Endothelial cell of umbilical vein (primary cell): ENCODE data around the gene TENT5C. TPM values are rescaled to one million over a fixed set of nuclear protein-coding genes. Genes with fewer than 3 reads are reported as not detected.

Experiments used
- BruUV-seq: library from RNA; stranded (reverse); fragments of 400-500 nt; replicated peaks from 2 replicates; lab custom pipeline; 2021; lab: Mats Ljungman, UMichigan
- CTCF ChIA-PET: fragments of 300-600, 350-600 bp; sonication (Branson Sonifier 250); formaldehyde crosslinking; loops from one replicate; lab custom pipeline; 2021; ENCODE audit warnings: antibody characterized with exemption, inconsistent platforms; lab: Charles Lee
- POLR2A ChIA-PET: fragments of 300-600, 350-600 bp; sonication (Branson Sonifier 250); formaldehyde crosslinking; loops from one replicate; lab custom pipeline; 2021; ENCODE audit warnings: antibody characterized with exemption, inconsistent platforms; lab: Charles Lee
- DNase-seq: peaks from one replicate; pipeline ENCODE4 v3.0.0-alpha.2; 2011; ENCODE audit warnings: low read depth, low spot score
- FAIRE-seq: peaks from 2 replicates; lab custom pipeline; 2011; peaks lifted over from hg19 to GRCh38; lab: Jason Lieb, UNC
- H2AFZ ChIP-seq: 2 replicates; pipeline ENCODE4 v1.6.0; 2012; ENCODE audit warnings: low read depth, low read length, control low read depth, inconsistent platforms
- H3K27ac ChIP-seq: 2 replicates; pipeline ENCODE4 v1.5.1; 2011; ENCODE audit warnings: low read depth, mild to moderate bottlenecking, control low read depth, low read length, moderate library complexity; ENCODE audit not compliant: insufficient read depth
- H3K27me3 ChIP-seq, 2 experiments: 2 replicates each; pipeline versions ENCODE4 v1.6.0 to v1.6.1; 2011; ENCODE audit warnings: low read length in 2 of 2, mixed read lengths in 1 of 2; ENCODE audit not compliant: control insufficient read depth in 2 of 2, insufficient read depth in 2 of 2
- H3K36me3 ChIP-seq, 2 experiments: 2 replicates in 1 of 2; 3 replicates in 1 of 2; pipeline ENCODE4 v1.5.1; 2011; ENCODE audit warnings: low read length in 2 of 2, mild to moderate bottlenecking in 1 of 2, moderate library complexity in 1 of 2; ENCODE audit not compliant: control insufficient read depth in 2 of 2, insufficient read depth in 2 of 2; ENCODE audit errors: extremely low read depth in 1 of 2
- H3K4me1 ChIP-seq: 3 replicates; pipeline ENCODE4 v1.5.1; 2011; ENCODE audit warnings: mild to moderate bottlenecking, low read length; ENCODE audit not compliant: control insufficient read depth, insufficient read depth; ENCODE audit errors: extremely low read depth
- H3K4me2 ChIP-seq: 2 replicates; pipeline ENCODE4 v1.6.1; 2011; ENCODE audit warnings: low read length, control low read depth, mixed read lengths; ENCODE audit not compliant: insufficient read depth
- H3K4me3 ChIP-seq, 3 experiments: fragments of 200-600 bp in 1 of 3; sonication (generic), shearing (Covaris generic) in 1 of 3; replicated peaks in 1 of 3; 2 replicates each; pipeline ENCODE4 v1.5.1; 2011 to 2016; ENCODE audit warnings: control low read depth in 3 of 3, low read length in 3 of 3, mild to moderate bottlenecking in 2 of 3, inconsistent platforms in 1 of 3, low read depth in 1 of 3, moderate library complexity in 1 of 3; ENCODE audit not compliant: insufficient read depth in 1 of 3
- H3K79me2 ChIP-seq: 2 replicates; pipeline ENCODE4 v1.6.0; 2012; ENCODE audit warnings: low read length, inconsistent platforms; ENCODE audit not compliant: control insufficient read depth, insufficient read depth
- H3K9ac ChIP-seq: replicated peaks from 2 replicates; pipeline ENCODE3; 2011; ENCODE audit warnings: low read length, control low read depth; ENCODE audit not compliant: insufficient read depth; ENCODE audit errors: extremely low read depth
- H3K9me1 ChIP-seq: replicated peaks from 3 replicates; pipeline ENCODE4 v1.6.0; 2011; ENCODE audit warnings: mild to moderate bottlenecking, low read length; ENCODE audit not compliant: control insufficient read depth, insufficient read depth; ENCODE audit errors: extremely low read depth
- H3K9me3 ChIP-seq: replicated peaks from 2 replicates; pipeline ENCODE4 v1.5.1; 2012; ENCODE audit warnings: low read length, inconsistent platforms; ENCODE audit not compliant: control insufficient read depth, insufficient read depth
- H4K20me1 ChIP-seq: replicated peaks from 2 replicates; pipeline ENCODE3; 2011; ENCODE audit warnings: mild to moderate bottlenecking, low read length; ENCODE audit not compliant: control insufficient read depth, insufficient read depth; ENCODE audit errors: extremely low read depth
- CTCF ChIP-seq, 2 donors: IDR thresholded peaks; 1 replicate in 1 of 2; 2 replicates in 1 of 2; pipeline ENCODE4 v1.5.1; 2011; ENCODE audit warnings: low read length in 2 of 2, mild to moderate bottlenecking in 2 of 2, moderate library complexity in 2 of 2, control low read depth in 1 of 2, inconsistent platforms in 1 of 2, low read depth in 1 of 2; ENCODE audit not compliant: insufficient read depth in 1 of 2; ENCODE audit errors: extremely low read depth in 1 of 2
- EZH2 ChIP-seq: IDR thresholded peaks from 2 replicates; pipeline ENCODE4 v1.6.1; 2012; ENCODE audit warnings: borderline replicate concordance, low read depth, mild to moderate bottlenecking, moderate library complexity, low read length, inconsistent platforms; ENCODE audit not compliant: severe bottlenecking
- GATA2 ChIP-seq: IDR thresholded peaks from 2 replicates; pipeline ENCODE4 v1.7.0; 2011; ENCODE audit warnings: low read depth, mild to moderate bottlenecking, moderate library complexity, mixed read lengths, low read length; ENCODE audit not compliant: insufficient read length, insufficient read depth
- JUN ChIP-seq: IDR thresholded peaks from 2 replicates; pipeline ENCODE4 v1.6.1; 2011; ENCODE audit warnings: borderline replicate concordance, low read depth; ENCODE audit not compliant: insufficient read length, insufficient read depth
- MYC ChIP-seq: IDR thresholded peaks from one replicate; pipeline ENCODE4 v1.6.1; 2011; ENCODE audit warnings: mild to moderate bottlenecking, low read depth, low read length
- POLR2A ChIP-seq: IDR thresholded peaks from 2 replicates; pipeline ENCODE4 v1.6.1; 2012; ENCODE audit warnings: low read depth, mild to moderate bottlenecking, control low read depth, low read length
- dilution Hi-C: fragments of 300-500 bp; cut with MboI; formaldehyde crosslinking; loops from one replicate; pipeline ENCODE4 v1.15.0; 2019; ENCODE audit warnings: low sequenced_read_pairs; ENCODE audit not compliant: extremely low pct_ligation_motif_present
- intact Hi-C: fragments of 100-400 bp; cut with micrococcal nuclease; formaldehyde crosslinking; loops from one replicate; pipeline ENCODE4 v1.10.0; 2022
- polyA plus RNA-seq, 4 experiments: library from polyadenylated mRNA; depleted of rRNA in 3 of 4; stranded (reverse) in 3 of 4; unstranded in 1 of 4; fragments of >200 nt; gene quantifications; 2 replicates each; pipeline versions ENCODE4 v1.2.1 to v1.2.3, GENCODE V29; 2011 to 2012; ENCODE audit warnings: missing spikeins in 1 of 4
- total RNA-seq: library from RNA; stranded (reverse); gene quantifications from 2 replicates; pipeline ENCODE4 v1.2.3, GENCODE V29; 2021

The TENT5C gene
- total and polyA plus RNA-seq, 2 donors (not counting 3 experiments of a cell fraction or from before 2014, with no cell fraction given), result 0.06 to 0.22 TPM

GRCh38 chr1:117636637-117637425 is 31.0 kb downstream of the TENT5C start:
- Histone ChIP-seq H3K27me3 (peaks cover 0 to 6% of the 10 kb centered on the region in 2 experiments), H3K27ac (no peak overlapping the region), H3K9me1 (no peaks in the 10 kb centered on the region), H3K36me3 (no peaks in the 10 kb centered on the region), H3K9ac (no peak overlapping the region), H4K20me1 (no peaks in the 10 kb centered on the region), H3K4me3 (no peak overlapping the region), H3K4me2 (no peak overlapping the region), H3K4me1 (no peaks in the 10 kb centered on the region), H3K9me3 (no peaks in the 10 kb centered on the region), H3K79me2 (no peaks in the 10 kb centered on the region), H2AFZ (no peak overlapping the region)
- POLR2A ChIA-PET, result no interaction called here
- BruUV-seq, result no TSS peak
- CTCF ChIA-PET, result interaction anchor here (0.6 to 1.7 kb wide), 2 partner anchors 9 to 41 kb away, joined by 3 to 4 read pairs; no protein-coding TSS in a partner anchor
- intact Hi-C loops (no loop called here), dilution Hi-C loops (no loop called here)
- DNase-seq (no peak), FAIRE-seq (no peak)
- no peak for TF ChIP-seq CTCF (IDR thresholded peaks at IDR 0.05; ENCODE audit: extremely low read depth in 1 of 2, insufficient read depth in 1 of 2, low read depth in 1 of 2, low read length in 2 of 2)
- no peak for TF ChIP-seq POLR2A
- TF ChIP-seq JUN, result no peak
- TF ChIP-seq MYC, result no peak
- TF ChIP-seq GATA2, result no peak
- no peak for TF ChIP-seq EZH2
